Fibroblast of the aortic adventitia (primary cell): Measurements from ENCODE around the gene ASPRV1. TPM values are rescaled to one million over a fixed set of nuclear protein-coding genes. Genes with fewer than 3 reads are reported as not detected.

Experiments
- DNase-seq: peaks from one replicate; pipeline ENCODE4 v3.0.0-alpha.2; 2010; ENCODE audit warnings: low read depth
- H3K4me3 ChIP-seq: 2 replicates; pipeline ENCODE4 v1.5.1; 2011; ENCODE audit warnings: low read depth, mild to moderate bottlenecking, control low read depth, low read length, moderate library complexity
- total RNA-seq: library from RNA; depleted of rRNA; stranded (reverse); fragments of >200 nt; gene quantifications from 2 replicates; pipeline ENCODE4 v1.2.3, GENCODE V29; 2012; ENCODE audit warnings: low replicate concordance
- TF ChIP-seq, protein P1 (sequence below): IDR thresholded peaks from 2 replicates; pipeline ENCODE4 v1.5.1; 2011; ENCODE audit warnings: mild to moderate bottlenecking, low read length, control low read depth, inconsistent platforms; ENCODE audit not compliant: insufficient read depth

Gene ASPRV1
- total RNA-seq, 1 donor: 0.54 TPM

DNA sequence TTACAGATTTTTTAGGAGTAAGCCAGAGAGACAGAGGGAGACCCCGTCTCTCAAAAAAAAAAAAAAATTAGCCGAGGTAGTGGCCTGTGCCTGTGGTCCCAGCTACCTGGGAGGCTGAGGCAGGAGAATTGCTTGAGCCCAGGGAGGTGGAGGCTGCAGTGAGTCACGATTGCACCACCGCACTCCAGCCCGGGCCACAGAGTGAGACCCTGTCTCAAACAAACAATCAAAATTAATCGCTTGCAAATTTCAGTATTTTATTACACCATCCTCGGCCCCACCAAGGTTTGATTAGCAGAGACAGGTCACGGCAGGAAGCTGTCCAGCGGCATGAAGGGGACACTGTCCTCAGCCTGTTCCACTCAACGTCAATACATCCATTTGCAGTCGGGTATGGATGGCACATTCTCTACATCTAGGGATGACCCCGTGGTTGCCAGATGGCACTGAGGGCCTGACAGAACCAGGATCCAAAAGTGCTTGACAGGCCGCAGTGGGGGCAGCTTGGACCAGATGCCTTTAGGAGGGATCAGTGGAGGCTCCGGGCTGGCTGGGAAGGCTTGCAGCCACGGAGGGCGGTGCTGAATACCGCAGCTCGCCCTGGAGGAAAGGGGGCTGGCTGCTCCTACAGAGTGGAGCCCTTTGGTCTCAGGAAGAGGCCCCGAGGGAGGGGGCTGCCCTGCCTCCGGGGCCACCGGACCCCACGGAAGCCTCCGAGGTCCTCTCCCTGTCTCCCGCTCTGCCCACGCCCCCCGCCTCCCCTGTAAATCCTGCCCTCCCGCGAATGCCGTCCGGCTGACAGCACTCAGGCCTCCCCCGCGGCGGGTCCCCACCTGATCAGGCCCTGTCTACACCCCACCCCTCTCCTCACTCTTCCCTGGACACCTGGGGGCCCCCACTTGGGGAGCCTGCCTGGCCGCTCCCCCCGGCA, 13.1 kb downstream of the ASPRV1 start:
- TF ChIP-seq, protein P1, sequence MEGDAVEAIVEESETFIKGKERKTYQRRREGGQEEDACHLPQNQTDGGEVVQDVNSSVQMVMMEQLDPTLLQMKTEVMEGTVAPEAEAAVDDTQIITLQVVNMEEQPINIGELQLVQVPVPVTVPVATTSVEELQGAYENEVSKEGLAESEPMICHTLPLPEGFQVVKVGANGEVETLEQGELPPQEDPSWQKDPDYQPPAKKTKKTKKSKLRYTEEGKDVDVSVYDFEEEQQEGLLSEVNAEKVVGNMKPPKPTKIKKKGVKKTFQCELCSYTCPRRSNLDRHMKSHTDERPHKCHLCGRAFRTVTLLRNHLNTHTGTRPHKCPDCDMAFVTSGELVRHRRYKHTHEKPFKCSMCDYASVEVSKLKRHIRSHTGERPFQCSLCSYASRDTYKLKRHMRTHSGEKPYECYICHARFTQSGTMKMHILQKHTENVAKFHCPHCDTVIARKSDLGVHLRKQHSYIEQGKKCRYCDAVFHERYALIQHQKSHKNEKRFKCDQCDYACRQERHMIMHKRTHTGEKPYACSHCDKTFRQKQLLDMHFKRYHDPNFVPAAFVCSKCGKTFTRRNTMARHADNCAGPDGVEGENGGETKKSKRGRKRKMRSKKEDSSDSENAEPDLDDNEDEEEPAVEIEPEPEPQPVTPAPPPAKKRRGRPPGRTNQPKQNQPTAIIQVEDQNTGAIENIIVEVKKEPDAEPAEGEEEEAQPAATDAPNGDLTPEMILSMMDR: no peak
- DNase-seq: no peak

DNA sequence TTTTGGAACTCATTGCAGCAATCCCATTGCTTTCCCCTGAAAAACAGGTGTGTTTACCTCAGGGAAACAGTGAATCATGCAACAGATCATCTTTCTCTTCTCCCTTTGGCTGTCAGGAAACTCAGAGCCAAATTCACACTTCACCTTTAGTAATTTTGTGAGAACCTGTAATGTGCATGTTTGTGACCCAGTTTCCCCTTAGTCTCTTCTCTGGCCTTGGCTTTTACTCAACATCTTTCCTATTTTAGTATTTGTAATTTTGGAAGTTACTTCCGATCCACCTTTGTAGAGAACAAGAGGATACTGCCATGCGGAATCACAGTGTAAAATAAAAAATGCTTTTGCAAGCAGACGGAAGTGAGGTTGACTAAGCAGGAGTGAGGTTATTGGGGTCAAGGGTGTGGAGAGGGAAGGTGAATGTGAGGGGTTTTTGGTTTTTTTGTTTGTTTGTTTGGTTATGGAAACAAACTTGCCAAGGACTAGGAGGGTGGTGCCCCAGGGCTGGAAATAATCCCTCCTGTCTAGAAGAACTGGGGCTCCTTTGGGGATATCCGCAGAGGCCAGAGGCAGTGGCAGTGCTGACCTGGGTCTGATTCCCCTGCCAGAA, 14.0 kb downstream of the ASPRV1 start:
- TF ChIP-seq, protein P1: no peak
- H3K4me3 ChIP-seq: no peak overlapping the region
- DNase-seq: no peak

More for the DNA sequence above, 13.1 kb downstream of the ASPRV1 start:
- H3K4me3 ChIP-seq: no peak overlapping the region

DNA sequence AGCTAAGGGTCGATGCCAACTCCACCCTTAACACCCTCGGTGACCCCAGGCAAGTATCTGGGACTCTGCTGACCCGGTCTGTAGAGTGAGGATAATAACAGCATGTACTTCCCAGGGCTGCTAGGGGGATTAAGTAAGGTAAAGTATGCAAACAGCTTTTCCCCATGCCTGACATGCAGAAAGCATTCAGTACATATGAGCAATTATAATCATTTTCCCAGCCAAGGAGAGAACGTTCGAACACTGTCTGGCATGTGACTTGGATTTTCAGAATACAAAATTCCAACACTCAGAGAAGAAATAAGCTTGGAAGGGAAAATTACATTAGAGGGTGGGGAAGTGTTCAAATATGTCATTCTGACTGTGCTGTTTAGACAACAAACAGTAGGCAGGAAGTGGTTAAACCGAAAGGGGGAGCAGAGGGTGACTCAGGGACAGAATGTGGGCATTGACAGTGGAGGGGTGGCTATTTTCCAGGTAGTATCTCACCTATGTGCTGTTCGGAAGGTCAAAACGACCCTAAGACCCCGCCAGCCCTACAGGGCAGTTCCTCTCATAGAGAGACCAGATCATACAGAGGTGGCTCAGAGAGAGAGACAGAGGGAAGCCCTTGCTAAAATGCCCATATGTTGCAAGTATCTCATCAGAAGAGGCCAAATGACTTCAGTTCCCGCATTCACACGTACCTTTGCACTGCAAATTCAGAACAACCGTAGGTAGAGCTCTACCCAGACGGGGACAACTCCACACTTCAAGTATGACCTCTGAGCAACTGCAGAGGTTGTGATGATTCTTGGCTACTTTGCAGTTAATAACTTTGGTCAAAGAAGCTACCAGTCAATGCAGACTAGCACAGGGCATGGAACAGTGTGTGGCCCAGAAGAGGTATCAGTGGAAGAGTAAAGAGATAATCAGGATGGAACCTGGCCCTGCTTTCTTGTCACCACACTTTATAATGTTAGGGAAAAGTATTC, 14.8 kb downstream of the ASPRV1 start:
- peak; percentile 29 for DNase-seq
- TF ChIP-seq, protein P1: no peak
- no peak overlapping the region for H3K4me3 ChIP-seq

DNA sequence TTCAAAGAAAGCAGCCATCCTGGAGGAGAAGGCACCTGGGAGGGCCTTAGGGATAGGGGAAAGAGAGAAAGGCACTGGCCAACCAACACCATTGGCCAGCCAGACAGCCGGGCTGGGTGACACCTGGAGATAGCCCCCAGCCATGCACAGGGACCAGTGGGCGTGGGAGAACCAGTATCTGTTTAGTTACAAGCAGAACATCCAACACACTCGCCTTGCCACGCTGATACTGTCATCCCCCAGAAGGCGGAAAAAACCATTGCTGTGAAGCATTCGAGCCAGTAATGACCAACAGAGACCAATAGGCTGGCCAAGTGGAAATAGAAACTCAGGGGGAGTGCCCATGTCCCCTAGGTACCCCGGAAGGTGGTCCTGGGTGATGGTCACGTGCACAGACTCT, 15.5 kb downstream of the ASPRV1 start:
- TF ChIP-seq, protein P1: no peak
- DNase-seq: no peak
- H3K4me3 ChIP-seq: no peak overlapping the region

DNA sequence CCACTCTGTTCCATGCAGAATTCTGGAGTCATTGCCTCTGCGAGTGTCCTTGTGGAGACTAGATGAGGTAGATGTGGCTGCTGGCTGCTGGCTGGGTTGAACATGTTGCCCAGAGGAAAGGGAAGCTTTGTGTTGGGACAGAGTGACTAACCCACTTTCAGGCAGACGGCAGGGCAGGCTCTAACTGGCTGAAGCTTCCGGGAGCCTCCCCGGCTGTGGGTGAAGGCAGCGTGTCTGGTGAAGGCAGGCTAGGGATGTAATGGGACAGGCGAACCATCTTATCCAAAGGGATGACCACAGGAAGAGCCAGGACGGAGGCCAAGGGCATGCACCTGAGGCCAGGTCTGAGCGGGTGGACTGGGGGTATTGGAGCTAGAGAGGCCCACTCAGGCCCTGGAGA, 16.0 kb downstream of the ASPRV1 start:
- H3K4me3 ChIP-seq: no peak overlapping the region
- TF ChIP-seq, protein P1: no peak
- DNase-seq: no peak

DNA sequence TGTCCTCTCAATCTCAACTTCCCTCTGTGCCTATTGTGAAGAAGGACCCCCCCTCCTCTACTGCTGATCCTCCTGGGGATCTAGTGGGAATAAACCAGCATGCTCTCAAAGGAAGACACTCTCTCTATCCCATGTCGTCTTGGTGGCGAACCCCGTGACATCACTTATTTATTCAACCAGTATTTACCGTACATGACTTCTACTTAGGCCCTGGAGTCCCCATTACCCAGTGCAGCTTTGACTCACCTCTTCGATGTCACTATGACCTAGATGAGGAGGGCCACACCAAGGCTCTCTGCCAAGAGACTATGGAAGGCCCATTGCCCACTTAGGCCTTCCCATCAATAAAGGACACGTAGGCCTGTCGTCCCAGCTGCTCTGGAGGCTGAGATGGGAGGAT, 16.7 kb downstream of the ASPRV1 start:
- DNase-seq: no peak
- H3K4me3 ChIP-seq: no peak overlapping the region
- TF ChIP-seq, protein P1: no peak
